Ovary (tissue), 3 donors: ENCODE measurements around the gene OR2AP1.

ENCODE experiments used
- CTCF ChIP-seq, 3 donors: fragments of 450-650 bp in 2 of 3; fragments of 200-600 bp in 1 of 3; IDR thresholded peaks; one replicate each; pipeline versions ENCODE4 v1.5.1 to v1.8.0; 2016 to 2022; ENCODE audit warnings: antibody characterized with exemption in 3 of 3, mild to moderate bottlenecking in 1 of 3
- EP300 ChIP-seq: sonication (generic); formaldehyde crosslinking; IDR thresholded peaks from one replicate; pipeline ENCODE4 v1.6.1; 2017; ENCODE audit warnings: antibody characterized with exemption
- donor health status: DM: no; HTN: no; CAD: no.

- TF ChIP-seq CTCF (IDR thresholded peaks at IDR 0.05) (no peak), EP300 (no peak)
Measured at GRCh38 chr12:55624056-55624455, 51.8 kb downstream of the OR2AP1 start.
